Vagina (tissue), 2 donors: ENCODE measurements around the gene TSC22D2.

Source experiments
- CTCF ChIP-seq, 3 experiments: fragments of 450-650 bp in 2 of 3; fragments of 200-600 bp in 1 of 3; sonication (generic) in 1 of 3; IDR thresholded peaks; one replicate each; pipeline ENCODE4 v1.5.1; 2017 to 2019; ENCODE audit warnings: antibody characterized with exemption in 3 of 3, mild to moderate bottlenecking in 2 of 3, moderate library complexity in 2 of 3
- POLR2A ChIP-seq, 2 donors: fragments of 450-650 bp; IDR thresholded peaks; one replicate each; pipeline ENCODE4 v1.6.1; 2017; ENCODE audit warnings: antibody characterized with exemption in 2 of 2, mild to moderate bottlenecking in 2 of 2, moderate library complexity in 2 of 2
- POLR2AphosphoS5 ChIP-seq, 2 donors: sonication (generic); formaldehyde crosslinking; IDR thresholded peaks; one replicate each; pipeline ENCODE4 v1.9.0; 2017; ENCODE audit warnings: antibody characterized with exemption in 2 of 2, mild to moderate bottlenecking in 2 of 2, low read depth in 1 of 2; ENCODE audit not compliant: insufficient read depth in 1 of 2

- TF ChIP-seq CTCF (IDR thresholded peaks at IDR 0.05) (no peak), POLR2AphosphoS5 (IDR thresholded peaks at IDR 0.05; ENCODE audit: insufficient read depth in 1 of 2, low read depth in 1 of 2) (no peak), POLR2A (IDR thresholded peaks at IDR 0.05) (no peak)
Measured at GRCh38 chr3:150423761-150424160, 15.7 kb downstream of the TSC22D2 start.
